Upper lobe of right lung (tissue), 1 donor: ENCODE results near the gene MEOX2. TPM values are rescaled to one million over a fixed set of nuclear protein-coding genes. Genes with fewer than 3 reads are reported as not detected.

ENCODE experiments used
- ATAC-seq: fragments of 200-7000 bp; cut with Tn5 transposase; one replicate; pipeline ENCODE4 v1.9.1; 2020; ENCODE audit warnings: mild to moderate bottlenecking, moderate library complexity
- DNase-seq: peaks from one replicate; pipeline ENCODE4 v3.0.0-alpha.2; 2020
- H3K27ac ChIP-seq: fragments of 200-600 bp; one replicate; pipeline ENCODE4 v1.8.0; 2022
- H3K27me3 ChIP-seq: fragments of 200-600 bp; one replicate; pipeline ENCODE4 v1.8.0; 2022; ENCODE audit warnings: mild to moderate bottlenecking
- H3K36me3 ChIP-seq: fragments of 200-600 bp; one replicate; pipeline ENCODE4 v1.8.0; 2022
- H3K4me1 ChIP-seq: fragments of 200-600 bp; one replicate; pipeline ENCODE4 v1.8.0; 2022
- H3K4me3 ChIP-seq: fragments of 200-600 bp; one replicate; pipeline ENCODE4 v1.8.0; 2022; ENCODE audit warnings: mild to moderate bottlenecking
- H3K9me3 ChIP-seq: fragments of 200-600 bp; one replicate; pipeline ENCODE4 v1.8.0; 2022
- CTCF ChIP-seq: fragments of 200-600 bp; IDR thresholded peaks from one replicate; pipeline ENCODE4 v1.8.0; 2022; ENCODE audit warnings: antibody characterized with exemption
- intact Hi-C: fragments of 100-400 bp; cut with DNase I; formaldehyde crosslinking; loops from one replicate; pipeline ENCODE4 v1.11.0; 2022
- total RNA-seq: library from RNA; stranded (reverse); fragmentation: NEBNext Ultra II Directional; extraction: Animal tissue kit (Norgen Biotek cat#: 25700); gene quantifications from one replicate; pipeline ENCODE4 v1.2.1, GENCODE V29; 2021
- donor health status: DM: no; HTN: yes; CAD: no; lungs with severe emphysema.

MEOX2 gene
- total RNA-seq, 1 donor from 2014 or later, result 21.9 TPM

- Histone ChIP-seq H3K4me3 (no peak overlapping the region), H3K36me3 (no peaks in the 10 kb centered on the region), H3K27ac (no peak overlapping the region), H3K27me3 (no peaks in the 10 kb centered on the region), H3K4me1 (no peaks in the 10 kb centered on the region), H3K9me3 (no peaks in the 10 kb centered on the region)
- DNase-seq, result no peak
- no peak for TF ChIP-seq CTCF
- no peak for ATAC-seq
- intact Hi-C loops, result no loop called here
Measured at GRCh38 chr7:15669443-15670090, 16.9 kb downstream of the MEOX2 start.

DNA sequence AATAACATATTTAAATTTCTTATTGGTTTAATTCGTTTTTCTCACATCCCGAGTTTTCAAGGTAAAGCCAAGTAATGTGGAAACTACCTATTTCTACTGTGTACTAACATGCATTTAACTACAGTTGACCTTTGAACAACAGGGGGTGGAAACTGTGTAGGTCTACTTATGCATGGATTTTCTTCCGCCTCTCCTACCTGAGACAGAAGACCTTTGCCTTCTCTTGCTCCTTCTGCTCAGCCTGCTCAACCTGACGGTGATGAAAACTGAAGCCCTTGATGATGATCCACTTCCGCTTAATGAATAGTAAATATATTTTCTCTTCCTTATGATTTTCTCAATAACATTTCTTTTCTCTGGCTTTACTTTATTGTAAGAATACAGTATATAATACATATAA lies 18.5 kb downstream of the MEOX2 start:
- H3K27me3 ChIP-seq, result no peaks in the 10 kb centered on the region
- DNase-seq, result no peak
- H3K9me3 ChIP-seq, result no peaks in the 10 kb centered on the region
- intact Hi-C loops, result no loop called here
- no peak for TF ChIP-seq CTCF
- H3K36me3 ChIP-seq, result no peaks in the 10 kb centered on the region
- no peaks in the 10 kb centered on the region for H3K4me1 ChIP-seq
- no peak overlapping the region for H3K4me3 ChIP-seq
- ATAC-seq, result no peak
- no peak overlapping the region for H3K27ac ChIP-seq

- Histone ChIP-seq H3K27ac (no peak overlapping the region), H3K27me3 (no peaks in the 10 kb centered on the region), H3K4me3 (no peak overlapping the region), H3K9me3 (no peaks in the 10 kb centered on the region), H3K36me3 (no peaks in the 10 kb centered on the region), H3K4me1 (no peaks in the 10 kb centered on the region)
- ATAC-seq (no peak), DNase-seq (no peak)
- no peak for TF ChIP-seq CTCF
- intact Hi-C loops, result no loop called here
Measured at GRCh38 chr7:15662451-15662850, 24.0 kb downstream of the MEOX2 start.

DNA sequence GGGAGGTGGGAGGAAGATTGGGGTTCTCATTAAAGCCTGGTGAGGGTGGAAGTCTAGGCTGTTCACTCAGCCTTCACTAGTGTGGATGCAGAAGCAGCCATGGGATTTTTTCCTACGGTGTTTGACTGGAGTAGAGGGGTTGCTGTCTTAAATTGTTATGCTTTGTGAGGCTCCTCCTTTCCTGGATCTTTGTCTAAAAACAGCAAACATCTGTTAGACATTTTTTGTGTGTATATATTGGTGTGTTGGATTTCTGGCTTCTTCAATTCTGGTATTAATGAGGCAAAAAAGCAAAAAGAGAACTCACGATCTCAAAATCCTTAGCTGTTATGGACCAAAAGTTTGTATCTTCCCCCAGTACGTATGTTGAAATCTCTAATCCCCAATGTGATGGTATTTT lies 28.2 kb downstream of the MEOX2 start:
- no peaks in the 10 kb centered on the region for H3K9me3 ChIP-seq
- no peak for ATAC-seq
- no peaks in the 10 kb centered on the region for H3K27me3 ChIP-seq
- TF ChIP-seq CTCF, result no peak
- H3K4me3 ChIP-seq, result no peak overlapping the region
- no peaks in the 10 kb centered on the region for H3K36me3 ChIP-seq
- intact Hi-C loops, result no loop called here
- H3K4me1 ChIP-seq, result no peaks in the 10 kb centered on the region
- no peak overlapping the region for H3K27ac ChIP-seq
- DNase-seq, result no peak

- intact Hi-C loops, result no loop called here
- no peak overlapping the region for H3K27ac ChIP-seq
- H3K27me3 ChIP-seq, result no peaks in the 10 kb centered on the region
- no peaks in the 10 kb centered on the region for H3K36me3 ChIP-seq
- no peak for DNase-seq
- ATAC-seq, result no peak
- H3K4me1 ChIP-seq, result no peaks in the 10 kb centered on the region
- no peak for TF ChIP-seq CTCF
- H3K9me3 ChIP-seq, result no peaks in the 10 kb centered on the region
- no peak overlapping the region for H3K4me3 ChIP-seq
Measured at GRCh38 chr7:15652776-15653290, 33.6 kb downstream of the MEOX2 start.

- ATAC-seq (no peak), DNase-seq (no peak)
- Histone ChIP-seq H3K27me3 (no peaks in the 10 kb centered on the region), H3K36me3 (no peaks in the 10 kb centered on the region), H3K27ac (no peak overlapping the region), H3K4me3 (no peak overlapping the region), H3K9me3 (no peaks in the 10 kb centered on the region), H3K4me1 (no peaks in the 10 kb centered on the region)
- intact Hi-C loops, result no loop called here
- no peak for TF ChIP-seq CTCF
Measured at GRCh38 chr7:15651693-15652092, 34.8 kb downstream of the MEOX2 start.
